HFF-Myc (cell line): ENCODE measurements around the gene MAST3.

Experiments used
- DNase-seq: peaks from one replicate; pipeline ENCODE4 v3.0.0-alpha.2; 2011; ENCODE audit warnings: low read depth; ENCODE audit errors: extremely low read depth
- H3K4me3 ChIP-seq: replicated peaks from 2 replicates; pipeline ENCODE4 v1.5.1; 2011; ENCODE audit warnings: low read depth, mild to moderate bottlenecking, control low read depth, low read length
- TF ChIP-seq, protein P1 (sequence below): IDR thresholded peaks from 2 replicates; pipeline ENCODE4 v1.5.1; 2012; ENCODE audit warnings: mild to moderate bottlenecking, low read depth, low read length, control low read depth; ENCODE audit errors: missing control alignments

MAST3 gene

DNA sequence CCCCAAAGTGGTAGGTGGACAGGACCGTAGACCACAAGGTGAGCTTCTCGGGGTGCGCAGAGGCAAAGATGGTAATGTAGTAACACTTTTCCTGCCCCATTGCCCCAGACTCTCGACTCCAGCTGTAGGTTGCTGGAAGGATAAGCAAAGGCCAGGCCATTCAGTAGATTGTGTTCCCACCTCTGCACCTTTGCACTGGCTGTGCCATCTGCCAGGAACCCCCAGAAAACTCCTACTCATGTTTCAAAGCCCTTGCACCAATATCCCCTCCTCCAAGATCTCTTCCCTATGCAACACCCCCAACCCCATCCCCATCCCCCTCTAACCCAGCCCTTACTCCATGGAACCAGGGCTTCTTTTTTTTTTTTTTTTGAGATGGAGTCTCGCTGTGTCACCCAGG is 29.2 kb upstream of the MAST3 start:
- no peak for DNase-seq
- no peak overlapping the region for H3K4me3 ChIP-seq
- TF ChIP-seq, protein P1, sequence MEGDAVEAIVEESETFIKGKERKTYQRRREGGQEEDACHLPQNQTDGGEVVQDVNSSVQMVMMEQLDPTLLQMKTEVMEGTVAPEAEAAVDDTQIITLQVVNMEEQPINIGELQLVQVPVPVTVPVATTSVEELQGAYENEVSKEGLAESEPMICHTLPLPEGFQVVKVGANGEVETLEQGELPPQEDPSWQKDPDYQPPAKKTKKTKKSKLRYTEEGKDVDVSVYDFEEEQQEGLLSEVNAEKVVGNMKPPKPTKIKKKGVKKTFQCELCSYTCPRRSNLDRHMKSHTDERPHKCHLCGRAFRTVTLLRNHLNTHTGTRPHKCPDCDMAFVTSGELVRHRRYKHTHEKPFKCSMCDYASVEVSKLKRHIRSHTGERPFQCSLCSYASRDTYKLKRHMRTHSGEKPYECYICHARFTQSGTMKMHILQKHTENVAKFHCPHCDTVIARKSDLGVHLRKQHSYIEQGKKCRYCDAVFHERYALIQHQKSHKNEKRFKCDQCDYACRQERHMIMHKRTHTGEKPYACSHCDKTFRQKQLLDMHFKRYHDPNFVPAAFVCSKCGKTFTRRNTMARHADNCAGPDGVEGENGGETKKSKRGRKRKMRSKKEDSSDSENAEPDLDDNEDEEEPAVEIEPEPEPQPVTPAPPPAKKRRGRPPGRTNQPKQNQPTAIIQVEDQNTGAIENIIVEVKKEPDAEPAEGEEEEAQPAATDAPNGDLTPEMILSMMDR = no peak

DNA sequence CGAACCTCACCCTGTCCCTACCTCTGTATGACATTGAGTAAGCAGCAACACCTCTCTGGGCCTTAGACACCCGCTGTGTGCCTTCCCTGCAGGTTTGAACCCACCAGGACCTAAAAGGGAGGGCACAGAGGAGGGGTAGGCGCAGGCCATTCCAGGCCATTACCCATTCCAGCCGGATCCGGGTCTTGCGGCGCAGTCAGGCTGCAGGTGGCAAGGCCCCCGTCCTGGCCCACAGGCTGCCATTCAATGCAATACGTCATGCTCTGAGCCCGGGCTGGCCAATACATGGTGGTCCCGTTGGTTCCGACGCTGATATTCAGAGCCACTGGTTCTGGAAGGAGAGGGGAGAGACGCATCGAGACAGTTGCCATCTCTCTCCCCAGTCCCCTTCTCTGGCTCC is 28.2 kb upstream of the MAST3 start:
- H3K4me3 ChIP-seq = no peak overlapping the region
- TF ChIP-seq, protein P1 = no peak
- DNase-seq = no peak

DNA sequence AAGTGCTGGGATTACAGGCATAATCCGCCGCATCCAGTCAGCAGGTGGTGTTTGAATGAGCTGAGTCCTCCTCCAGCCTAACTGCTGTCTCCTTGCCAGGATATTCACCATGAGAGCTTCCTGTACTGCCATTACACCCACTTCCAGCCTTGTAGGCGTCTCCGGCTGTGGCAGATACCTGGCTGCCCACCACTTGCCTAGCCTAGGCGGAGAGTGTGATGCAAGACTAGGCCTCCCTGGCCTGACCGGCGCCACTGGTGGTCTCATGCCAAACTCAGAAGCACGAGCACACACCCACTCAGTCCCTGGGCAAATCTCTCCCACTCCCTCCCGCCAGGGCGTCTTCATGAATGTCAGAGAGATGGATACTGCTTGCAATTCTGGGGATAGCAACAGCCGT is 27.4 kb upstream of the MAST3 start:
- H3K4me3 ChIP-seq = no peak overlapping the region
- TF ChIP-seq, protein P1 = no peak
- no peak for DNase-seq

DNA sequence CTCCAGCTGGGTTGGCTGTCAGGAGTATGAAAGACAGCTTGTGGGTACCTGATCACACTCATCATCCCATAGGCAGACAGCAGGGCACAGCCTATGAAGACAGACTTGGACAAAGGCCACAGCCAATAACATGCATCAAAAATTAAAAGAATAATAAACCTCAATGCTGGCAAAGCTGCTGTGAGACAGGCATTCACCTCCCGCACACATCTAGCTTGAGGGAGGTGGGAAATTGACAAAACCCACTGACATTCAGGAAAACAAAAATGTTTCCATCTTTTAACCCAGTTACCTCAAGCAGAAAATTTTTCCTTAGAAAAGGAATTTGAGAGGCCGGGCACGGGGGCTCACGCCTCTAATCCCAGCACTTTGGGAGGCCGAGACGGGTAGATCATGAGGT is 25.2 kb upstream of the MAST3 start:
- no peak overlapping the region for H3K4me3 ChIP-seq
- no peak for DNase-seq
- TF ChIP-seq, protein P1 = no peak

DNA sequence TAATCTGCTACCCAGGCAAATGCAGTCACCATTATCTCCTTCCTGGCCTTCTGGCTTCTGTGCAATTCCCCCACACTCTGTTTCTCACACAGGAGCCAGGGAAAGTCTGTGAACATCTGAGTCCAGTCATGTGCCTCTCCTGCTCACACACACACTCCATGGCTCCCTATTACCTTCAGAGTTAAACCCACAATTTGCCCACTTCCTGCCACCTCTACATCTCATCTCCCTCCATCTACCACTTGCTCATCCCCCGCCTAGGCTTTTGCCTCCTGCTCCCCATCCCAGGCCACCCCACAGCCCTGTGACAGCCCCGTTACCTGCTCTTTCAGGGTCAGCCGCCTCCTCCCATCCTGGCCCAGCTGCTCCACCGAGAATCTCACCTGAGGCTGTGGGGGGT is 24.4 kb upstream of the MAST3 start:
- no peak overlapping the region for H3K4me3 ChIP-seq
- TF ChIP-seq, protein P1 = no peak
- no peak for DNase-seq

DNA sequence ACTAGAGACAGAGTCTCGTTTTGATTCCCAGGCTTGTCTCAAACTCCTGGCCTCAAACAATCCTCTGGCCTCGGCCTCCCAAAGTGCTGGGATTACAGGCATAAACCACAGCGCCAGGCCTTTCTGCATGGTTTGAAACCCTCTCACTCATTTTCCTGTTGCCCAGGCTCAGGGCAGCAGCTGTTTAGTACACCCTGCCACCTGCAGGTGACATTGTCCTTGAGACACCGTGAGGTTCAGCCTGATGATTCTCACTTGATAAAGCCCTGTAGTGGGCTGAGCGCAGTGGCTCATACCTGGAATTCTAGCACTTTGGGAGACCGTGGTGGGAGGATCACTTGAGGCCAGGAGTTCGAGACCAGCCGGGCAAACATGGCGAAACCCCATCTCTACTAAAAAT is 23.4 kb upstream of the MAST3 start:
- TF ChIP-seq, protein P1 = no peak
- no peak overlapping the region for H3K4me3 ChIP-seq
- DNase-seq = no peak

DNA sequence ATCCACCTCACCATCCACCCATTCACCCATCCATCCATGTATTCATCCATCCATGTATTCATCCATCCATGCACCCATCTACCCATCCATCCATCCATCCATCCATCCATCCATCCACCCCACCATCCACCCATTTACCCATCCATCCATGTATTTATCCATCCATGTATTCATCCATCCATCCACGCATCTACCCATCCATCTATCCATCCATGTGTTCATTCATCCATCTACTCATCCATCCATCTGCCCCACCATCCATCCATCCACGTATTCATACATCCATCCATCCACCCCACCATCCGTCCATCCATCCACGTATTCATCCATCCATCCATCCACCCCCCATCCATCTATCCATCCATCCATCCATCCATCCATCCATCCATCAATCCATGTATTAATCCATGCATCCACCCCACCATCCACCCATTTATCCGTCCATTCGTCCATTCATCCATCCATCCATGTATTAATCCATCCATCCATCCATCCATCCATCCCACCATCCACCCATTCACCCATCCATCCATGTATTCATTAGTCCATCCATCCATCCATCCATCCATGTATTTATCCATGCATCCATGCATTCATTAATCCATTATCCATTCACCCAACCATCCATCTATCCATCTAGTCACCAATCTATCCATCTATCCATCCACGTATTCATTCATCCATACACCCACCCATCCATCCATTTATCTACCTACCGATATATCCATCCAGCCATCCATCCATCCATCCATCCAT is 13.5 kb upstream of the MAST3 start:
- TF ChIP-seq, protein P1 = no peak
- DNase-seq = no peak
- no peak overlapping the region for H3K4me3 ChIP-seq
